ENCODE data around the gene FASTKD3.
A peak's percentile ranks its signal among the peaks of the same experiment; 100 is the strongest.

The FASTKD3 gene

GRCh38 chr5:7881091-7881490, 12.3 kb upstream of the FASTKD3 start:
- no peak for DNase-seq

- no peak for DNase-seq
Measured at GRCh38 chr5:7878381-7878873, 9.6 kb upstream of the FASTKD3 start.

- no peak for DNase-seq
Measured at GRCh38 chr5:7877851-7878250, 9.0 kb upstream of the FASTKD3 start.

- no peak for DNase-seq
Measured at GRCh38 chr5:7876867-7877266, 8.0 kb upstream of the FASTKD3 start.

- no peak for DNase-seq
Measured at GRCh38 chr5:7875151-7875550, 6.3 kb upstream of the FASTKD3 start.

GRCh38 chr5:7874639-7875038, 5.8 kb upstream of the FASTKD3 start:
- DNase-seq, result no peak

- DNase-seq, result peak; percentile 50
Measured at GRCh38 chr5:7873216-7873615, 4.4 kb upstream of the FASTKD3 start.

- no peak for DNase-seq
Measured at GRCh38 chr5:7872517-7873130, 3.8 kb upstream of the FASTKD3 start.

GRCh38 chr5:7871653-7872052, 2.8 kb upstream of the FASTKD3 start:
- peak; percentile 18 for DNase-seq

- peak; percentile 17 for DNase-seq
Measured at GRCh38 chr5:7869474-7870136, 774 bp upstream of the FASTKD3 start.

GRCh38 chr5:7868427-7868772, 431 bp downstream of the FASTKD3 start:
- no peak for DNase-seq

- DNase-seq, result no peak
Measured at GRCh38 chr5:7867260-7867659, 1.6 kb downstream of the FASTKD3 start.

GRCh38 chr5:7866196-7866595, 2.6 kb downstream of the FASTKD3 start:
- no peak for DNase-seq

GRCh38 chr5:7857926-7858632, 10.8 kb downstream of the FASTKD3 start:
- DNase-seq, result no peak

- DNase-seq, result no peak
Measured at GRCh38 chr5:7857361-7857760, 11.5 kb downstream of the FASTKD3 start.

GRCh38 chr5:7856855-7857254, 12.0 kb downstream of the FASTKD3 start:
- DNase-seq, result peak; percentile 40

- DNase-seq, result no peak
Measured at GRCh38 chr5:7855611-7856010, 13.2 kb downstream of the FASTKD3 start.

GRCh38 chr5:7852988-7853387, 15.8 kb downstream of the FASTKD3 start:
- no peak for DNase-seq

GRCh38 chr5:7852542-7852941, 16.3 kb downstream of the FASTKD3 start:
- DNase-seq, result no peak

- no peak for DNase-seq
Measured at GRCh38 chr5:7851617-7852289, 17.1 kb downstream of the FASTKD3 start.

- no peak for DNase-seq
Measured at GRCh38 chr5:7851240-7851592, 17.6 kb downstream of the FASTKD3 start.

GRCh38 chr5:7850395-7851239, 18.2 kb downstream of the FASTKD3 start, which contains the start of gene CFAP90:
CFAP90 (minus strand) TSS chr5:7851133; CDS start chr5:7851021, 112 bp downstream.
- DNase-seq, result no peak

All from central memory CD4-positive, alpha-beta T cell (primary cell).